Measurements from ENCODE around the gene SIGLEC9.
A peak's percentile ranks its signal among the peaks of the same experiment; 100 is the strongest.
"Not testable (repeated sequence)": the region's sequence is repeated elsewhere in the genome, so short reads cannot be mapped to it uniquely, and the experiment has no call there.

Gene SIGLEC9

GRCh38 chr19:51123381-51123800 lies 1.3 kb upstream of the SIGLEC9 start:
- no peak for DNase-seq (ENCODE audit: low read depth in 2 of 2)

- no peak for DNase-seq (ENCODE audit: low read depth in 2 of 2)
Measured at GRCh38 chr19:51123802-51124201, 904 bp upstream of the SIGLEC9 start.

- no peak for DNase-seq (ENCODE audit: low read depth in 2 of 2)
Measured at GRCh38 chr19:51124216-51124615, 490 bp upstream of the SIGLEC9 start.

DNA sequence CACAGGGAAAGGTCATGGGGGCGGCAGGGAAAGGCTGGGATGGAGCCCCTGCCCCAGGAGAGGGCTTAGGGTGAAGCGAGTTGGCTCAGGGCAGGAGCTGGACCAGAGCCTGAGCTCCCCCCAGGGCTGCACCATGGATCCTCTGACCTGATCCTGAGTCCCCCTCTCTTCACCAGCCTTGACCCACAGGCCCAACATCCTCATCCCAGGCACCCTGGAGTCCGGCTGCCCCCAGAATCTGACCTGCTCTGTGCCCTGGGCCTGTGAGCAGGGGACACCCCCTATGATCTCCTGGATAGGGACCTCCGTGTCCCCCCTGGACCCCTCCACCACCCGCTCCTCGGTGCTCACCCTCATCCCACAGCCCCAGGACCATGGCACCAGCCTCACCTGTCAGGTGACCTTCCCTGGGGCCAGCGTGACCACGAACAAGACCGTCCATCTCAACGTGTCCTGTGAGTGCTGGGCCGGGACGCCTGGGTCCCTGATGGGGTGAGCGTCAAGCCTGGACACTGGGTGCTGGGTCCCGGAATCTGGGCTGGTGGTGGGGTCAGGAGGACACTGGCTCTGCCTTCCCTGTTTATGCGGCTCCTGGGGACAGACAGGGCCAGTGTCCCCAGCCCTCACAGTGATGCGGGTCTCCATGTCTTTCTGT lies 842 bp downstream of the SIGLEC9 start:
- DNase-seq (ENCODE audit: low read depth in 2 of 2) = no peak

DNA sequence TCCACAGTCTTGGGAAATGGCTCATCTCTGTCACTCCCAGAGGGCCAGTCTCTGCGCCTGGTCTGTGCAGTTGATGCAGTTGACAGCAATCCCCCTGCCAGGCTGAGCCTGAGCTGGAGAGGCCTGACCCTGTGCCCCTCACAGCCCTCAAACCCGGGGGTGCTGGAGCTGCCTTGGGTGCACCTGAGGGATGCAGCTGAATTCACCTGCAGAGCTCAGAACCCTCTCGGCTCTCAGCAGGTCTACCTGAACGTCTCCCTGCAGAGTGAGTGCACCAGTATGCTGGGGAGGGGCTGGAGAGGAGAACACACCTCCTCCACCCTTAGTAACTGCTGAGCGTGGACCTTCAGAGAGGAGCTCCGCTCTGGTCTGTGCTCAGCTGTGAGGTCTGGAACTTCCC lies 2.3 kb downstream of the SIGLEC9 start:
- DNase-seq (ENCODE audit: low read depth in 2 of 2) = no peak

DNA sequence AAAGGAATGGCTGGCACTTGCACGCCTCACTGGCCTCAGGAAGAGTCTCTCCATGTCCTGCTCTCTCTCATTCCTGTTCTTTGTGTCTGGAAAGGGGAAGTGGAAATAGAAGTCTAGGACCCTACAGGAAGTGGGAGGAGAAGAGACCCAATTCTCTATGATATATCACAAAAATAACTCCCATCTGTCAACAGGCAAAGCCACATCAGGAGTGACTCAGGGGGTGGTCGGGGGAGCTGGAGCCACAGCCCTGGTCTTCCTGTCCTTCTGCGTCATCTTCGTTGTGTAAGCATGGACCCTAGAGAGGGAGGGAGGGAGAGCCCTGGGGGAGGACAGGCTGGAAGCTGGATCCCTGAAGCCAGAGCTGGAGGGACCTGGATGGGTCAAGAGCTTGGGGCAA lies 3.0 kb downstream of the SIGLEC9 start:
- peak; percentile 49 to 52 for DNase-seq (ENCODE audit: low read depth in 2 of 2)

DNA sequence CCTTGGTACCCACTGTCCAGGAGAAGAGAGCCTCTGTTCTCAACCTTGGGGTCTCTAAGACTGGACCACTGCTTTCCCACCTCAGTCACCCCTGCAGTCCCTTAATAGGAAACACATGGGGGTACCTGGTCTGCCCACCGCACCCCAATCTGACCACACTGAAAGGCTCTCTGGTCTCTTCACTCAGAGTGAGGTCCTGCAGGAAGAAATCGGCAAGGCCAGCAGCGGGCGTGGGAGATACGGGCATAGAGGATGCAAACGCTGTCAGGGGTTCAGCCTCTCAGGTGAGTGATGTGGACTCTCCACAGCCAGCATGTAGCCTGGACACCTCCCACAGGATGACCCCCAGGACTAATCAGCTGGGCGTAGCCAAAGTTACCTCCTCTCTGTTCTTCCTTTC lies 3.5 kb downstream of the SIGLEC9 start:
- DNase-seq (ENCODE audit: low read depth in 2 of 2) = no peak

GRCh38 chr19:51129716-51130115 lies 5.0 kb downstream of the SIGLEC9 start:
- no peak for DNase-seq (ENCODE audit: low read depth in 2 of 2)

DNA sequence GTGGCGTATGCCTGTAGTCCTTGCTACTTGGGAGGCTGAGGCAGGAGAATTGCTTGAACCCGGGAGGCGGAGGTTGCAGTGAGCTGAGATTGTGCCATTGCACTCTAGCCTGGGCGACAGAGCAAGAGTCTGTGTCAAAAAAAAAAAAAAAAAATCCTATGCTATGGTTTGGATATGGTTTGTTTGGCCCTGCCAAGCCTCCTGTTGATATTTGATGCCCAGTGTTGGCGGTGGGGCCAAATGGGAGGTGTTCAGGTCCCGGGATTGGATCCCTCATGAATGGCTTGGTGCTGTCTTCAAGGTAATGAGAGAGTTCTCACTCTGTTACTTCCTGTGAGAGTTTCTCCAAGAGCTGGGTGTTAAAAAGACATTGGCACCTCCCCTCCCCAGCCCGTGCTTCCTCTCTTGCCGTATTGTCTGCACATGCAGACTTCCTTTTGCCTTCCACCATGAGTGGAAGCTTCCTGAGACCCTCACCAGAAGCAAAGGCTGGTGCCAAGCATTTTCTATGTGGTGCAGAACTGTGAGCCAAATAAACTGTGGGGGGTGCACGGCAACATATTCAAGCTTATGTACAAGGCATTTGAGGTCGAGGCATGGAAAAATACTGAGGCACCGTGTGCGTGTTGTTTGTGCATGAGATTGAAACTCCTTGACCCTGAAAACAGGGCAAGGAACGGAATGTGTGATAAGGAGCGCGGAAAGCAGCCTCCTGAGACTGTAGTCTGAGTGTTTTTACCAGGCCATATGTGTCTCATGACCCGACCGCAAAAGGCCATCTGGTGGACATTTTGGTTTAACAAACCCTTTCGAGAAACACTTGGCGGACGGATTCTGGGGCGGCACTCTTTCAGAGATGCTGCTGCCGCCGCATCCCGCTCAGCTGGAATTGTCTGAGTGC lies 7.3 kb downstream of the SIGLEC9 start:
- no peak for DNase-seq (ENCODE audit: low read depth in 2 of 2)

DNA sequence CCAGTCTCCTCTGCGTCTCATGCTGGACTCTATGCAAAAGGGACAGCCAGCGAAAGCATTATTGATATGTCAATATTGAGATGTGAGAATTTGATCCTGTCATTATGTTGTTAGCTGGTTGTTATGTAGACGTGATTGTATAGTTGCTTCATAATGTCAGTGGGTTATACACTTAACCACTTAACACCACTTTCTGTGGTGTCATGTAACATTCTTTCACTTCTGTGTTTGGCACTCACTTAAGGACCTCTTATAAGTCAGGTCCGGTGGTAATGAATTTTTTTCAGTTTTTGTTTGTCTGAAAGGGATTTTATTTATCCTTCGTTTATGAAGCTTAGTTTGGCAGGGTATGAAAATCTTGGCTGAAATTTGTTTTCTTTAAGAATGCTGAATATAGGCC lies 10.3 kb downstream of the SIGLEC9 start:
- no peak for DNase-seq (ENCODE audit: low read depth in 2 of 2)

DNA sequence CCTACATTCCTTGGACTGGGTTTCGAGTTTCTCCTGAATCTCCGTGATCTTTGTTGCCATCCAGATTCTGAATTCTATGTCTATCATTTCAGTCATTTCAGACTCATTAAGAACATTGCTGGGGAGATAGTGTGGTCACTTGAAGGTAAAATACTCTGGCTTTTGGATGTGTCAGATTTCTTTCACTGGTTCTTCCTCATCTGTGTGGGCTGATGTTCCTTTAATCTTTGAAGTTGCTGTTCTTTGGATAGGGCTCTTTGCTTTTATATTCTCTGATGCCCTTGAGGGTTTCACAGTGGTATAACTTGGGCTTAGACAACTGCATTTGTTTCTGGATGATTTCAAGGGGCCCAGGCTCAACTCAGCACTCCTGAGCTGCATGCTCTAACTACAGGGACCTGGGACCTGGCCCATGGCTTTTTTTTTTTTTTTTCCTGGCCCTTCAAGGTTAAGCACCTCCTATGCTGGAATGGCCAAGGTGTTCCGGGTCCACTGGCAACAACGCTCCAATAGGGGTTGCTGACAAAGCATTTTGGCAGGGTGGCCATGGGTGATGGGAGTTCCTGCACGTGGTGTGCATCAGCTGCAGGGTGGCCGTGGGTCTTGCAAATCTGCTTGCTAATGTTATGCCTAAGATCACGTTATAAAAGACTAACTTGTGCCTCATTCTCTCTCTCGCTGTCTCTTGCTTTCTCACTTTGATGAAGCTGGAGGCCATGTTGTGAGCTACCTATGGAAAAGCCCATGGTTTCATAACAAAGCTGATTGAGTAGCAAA lies 11.5 kb downstream of the SIGLEC9 start:
- no peak for DNase-seq (ENCODE audit: low read depth in 2 of 2)

DNA sequence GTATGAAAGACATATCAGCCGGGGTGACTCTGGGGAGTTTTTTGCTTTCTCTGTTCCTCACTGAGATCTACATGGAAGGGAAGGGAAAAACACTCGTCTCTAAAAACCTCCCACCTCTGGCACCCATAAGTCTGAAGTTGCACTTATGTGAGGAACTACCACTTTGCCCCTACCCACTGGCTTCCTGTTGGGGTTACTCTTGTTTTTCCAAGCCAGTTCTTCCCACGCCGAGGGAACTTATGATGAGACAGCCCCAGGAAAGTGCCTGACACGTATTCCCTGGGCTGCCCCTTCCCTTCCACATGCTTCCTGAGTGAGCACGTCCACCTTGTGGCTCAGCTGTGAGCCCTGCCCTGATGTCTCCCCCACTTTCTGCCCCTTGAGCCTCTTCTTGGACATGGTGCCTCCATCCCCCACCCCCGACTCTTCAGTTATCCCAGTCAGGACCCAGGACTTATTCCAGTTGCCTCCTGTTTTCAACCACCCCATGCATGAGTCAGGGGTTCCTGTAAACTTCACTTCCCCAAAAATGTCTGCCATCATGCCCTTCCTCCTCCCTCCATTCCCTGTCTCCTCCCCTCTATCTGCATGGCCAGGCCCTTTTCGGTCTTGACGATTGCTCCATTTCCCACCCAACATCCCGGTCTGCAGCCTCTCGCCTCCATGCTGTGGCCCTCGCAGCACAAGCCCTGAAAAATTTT lies 12.3 kb downstream of the SIGLEC9 start:
- DNase-seq (ENCODE audit: low read depth in 2 of 2) = no peak

DNA sequence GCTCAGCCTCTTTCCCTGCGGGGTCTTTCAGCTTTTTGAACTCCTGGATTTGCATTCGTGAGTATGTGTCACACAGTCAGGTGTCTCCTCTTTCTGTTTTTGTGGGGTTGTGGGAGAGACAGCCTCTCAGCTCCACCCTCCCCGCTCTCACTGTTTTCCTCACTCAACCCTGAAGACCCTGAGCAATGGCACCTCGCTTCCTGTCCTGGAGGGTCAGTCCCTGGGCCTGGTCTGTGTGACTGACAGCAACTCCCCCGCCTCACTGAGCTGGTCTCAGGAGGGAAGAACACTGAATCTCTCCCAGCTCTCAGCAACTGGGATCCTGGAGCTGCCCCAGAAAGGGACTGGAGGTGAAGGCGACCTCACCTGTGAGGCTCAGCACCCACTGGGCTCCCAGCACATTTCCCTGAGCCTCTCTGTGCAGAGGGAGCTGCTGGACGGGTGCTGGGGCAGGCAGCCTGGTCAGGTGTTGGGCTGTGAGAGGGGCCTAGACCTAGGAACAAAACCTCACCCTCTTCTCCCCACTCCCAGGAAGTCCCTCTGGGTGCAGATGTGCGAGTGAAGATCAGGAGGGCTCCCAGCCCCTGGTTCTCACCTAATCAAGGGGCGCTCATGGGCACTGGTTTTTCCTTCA lies 13.2 kb downstream of the SIGLEC9 start:
- no peak for DNase-seq (ENCODE audit: low read depth in 2 of 2)

DNA sequence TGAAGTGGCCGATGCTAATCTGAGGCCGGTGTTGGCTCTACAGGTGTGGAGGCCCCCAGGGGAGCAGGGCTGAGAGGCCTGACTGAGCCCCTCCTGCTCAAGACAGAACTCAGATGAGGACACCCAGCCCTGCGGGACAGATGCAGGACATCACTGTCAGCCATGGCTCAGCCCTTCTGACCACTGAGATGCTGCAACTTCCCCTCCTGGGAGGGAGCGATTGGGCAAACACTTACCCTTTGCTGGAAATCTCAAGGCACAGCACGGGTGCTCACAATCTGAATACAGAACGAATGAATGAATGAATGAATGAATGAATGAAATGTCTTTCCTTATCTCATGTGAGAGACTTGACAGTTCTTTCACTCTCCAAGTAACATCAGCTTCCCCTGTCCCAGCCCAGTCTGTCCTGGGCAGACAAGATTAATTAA lies 13.9 kb downstream of the SIGLEC9 start:
- no peak for DNase-seq (ENCODE audit: low read depth in 2 of 2)

- no peak for DNase-seq (ENCODE audit: low read depth in 2 of 2)
Measured at GRCh38 chr19:51139299-51140014, 14.8 kb downstream of the SIGLEC9 start.

DNA sequence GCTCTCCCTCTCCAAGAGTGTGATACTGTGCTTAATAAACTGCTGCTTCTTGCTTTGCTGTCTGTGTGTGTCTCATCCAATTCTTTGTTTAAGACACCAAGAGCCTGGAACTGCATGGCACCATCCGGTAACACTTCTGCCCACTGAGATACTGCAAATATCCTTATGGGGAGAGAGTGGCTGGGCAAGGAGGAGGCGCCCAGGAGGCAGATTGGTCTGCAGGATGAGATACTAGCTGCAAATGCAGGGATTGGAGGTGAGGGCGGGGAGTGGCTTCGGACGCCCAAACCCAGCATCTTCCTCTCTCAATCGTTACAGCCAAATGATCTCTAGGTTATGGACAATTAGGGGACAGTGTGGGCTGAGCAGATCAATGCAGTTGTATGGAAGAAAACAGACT lies 15.7 kb downstream of the SIGLEC9 start:
- no peak for DNase-seq (ENCODE audit: low read depth in 2 of 2)

DNA sequence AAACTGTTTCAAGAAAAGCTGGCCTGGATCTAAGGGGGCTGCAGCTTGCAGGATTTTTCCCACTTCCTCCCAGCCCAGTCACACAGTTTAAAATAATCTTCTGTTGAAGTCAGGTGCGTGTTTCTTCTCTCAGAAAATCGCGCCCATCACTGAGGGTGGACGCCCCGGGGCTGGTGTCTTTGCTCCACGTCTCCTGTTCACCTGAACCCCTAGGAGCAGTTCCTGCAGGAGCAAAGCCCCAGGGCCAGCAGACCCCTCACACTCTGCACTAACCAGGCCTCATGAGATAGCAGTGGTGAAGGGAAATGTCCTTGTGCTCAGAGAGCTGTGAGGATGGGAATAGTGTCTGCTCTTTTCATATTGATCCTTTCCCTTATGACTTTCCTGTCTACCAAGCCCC lies 16.5 kb downstream of the SIGLEC9 start:
- no peak for DNase-seq (ENCODE audit: low read depth in 2 of 2)

DNA sequence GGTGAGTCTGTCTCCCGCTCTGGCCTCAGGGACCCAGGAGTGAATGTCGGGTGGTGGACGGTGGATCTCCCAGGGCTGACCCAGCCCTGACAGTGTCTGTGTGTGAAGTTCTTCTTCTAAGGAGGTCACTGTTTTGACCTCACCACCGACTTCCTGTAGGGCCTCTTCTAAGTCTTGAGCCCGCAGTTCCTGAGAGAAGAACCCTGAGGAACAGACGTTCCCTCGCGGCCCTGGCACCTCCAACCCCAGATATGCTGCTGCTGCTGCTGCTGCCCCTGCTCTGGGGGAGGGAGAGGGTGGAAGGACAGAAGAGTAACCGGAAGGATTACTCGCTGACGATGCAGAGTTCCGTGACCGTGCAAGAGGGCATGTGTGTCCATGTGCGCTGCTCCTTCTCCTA lies 17.4 kb downstream of the SIGLEC9 start, which contains the start of gene SIGLEC7:
SIGLEC7 (plus strand) TSS at position 183 of the 400 bp plus-strand sequence; CDS start at position 252, 69 bp downstream.
- DNase-seq (ENCODE audit: low read depth in 2 of 2) = no peak

- not testable (repeated sequence) for DNase-seq (ENCODE audit: low read depth in 2 of 2)
Measured at GRCh38 chr19:51142809-51143475, 18.2 kb downstream of the SIGLEC9 start.

GRCh38 chr19:51143486-51143885 lies 18.8 kb downstream of the SIGLEC9 start:
- no peak for DNase-seq (ENCODE audit: low read depth in 2 of 2)
